GM23248 (cell line): ENCODE data around the gene SLC43A2. TPM values are rescaled to one million over a fixed set of nuclear protein-coding genes. Genes with fewer than 3 reads are reported as not detected.

ENCODE experiments used
- DNase-seq: peaks from one replicate; pipeline ENCODE4 v3.0.0-alpha.2; 2015
- H2AFZ ChIP-seq: fragments of 200-600 bp; sonication (generic); 2 replicates; pipeline ENCODE4 v1.6.1; 2016; ENCODE audit warnings: antibody characterized with exemption
- H3F3A ChIP-seq: fragments of 200-600 bp; sonication (generic); 2 replicates; pipeline ENCODE4 v1.6.1; 2016; ENCODE audit warnings: mild to moderate bottlenecking, antibody characterized with exemption, mixed run types; ENCODE audit not compliant: insufficient read depth
- H3K27ac ChIP-seq: fragments of 200-600 bp; sonication (generic); 2 replicates; pipeline ENCODE4 v1.5.1; 2016; ENCODE audit warnings: mild to moderate bottlenecking
- H3K27me3 ChIP-seq: fragments of 200-600 bp; sonication (generic); replicated peaks from 2 replicates; pipeline ENCODE4 v1.6.1; 2016; ENCODE audit warnings: mild to moderate bottlenecking; ENCODE audit not compliant: insufficient read depth
- H3K36me3 ChIP-seq: fragments of 200-600 bp; sonication (generic); 2 replicates; pipeline ENCODE4 v1.6.1; 2016; ENCODE audit warnings: low read depth, mild to moderate bottlenecking
- H3K4me1 ChIP-seq: fragments of 200-600 bp; sonication (generic); 2 replicates; pipeline ENCODE4 v1.6.1; 2016; ENCODE audit warnings: mild to moderate bottlenecking; ENCODE audit not compliant: insufficient read depth
- H3K4me2 ChIP-seq: fragments of 200-600 bp; sonication (generic); one replicate; pipeline ENCODE4 v1.6.1; 2016; ENCODE audit warnings: mild to moderate bottlenecking; ENCODE audit not compliant: unreplicated experiment
- H3K4me3 ChIP-seq: fragments of 200-600 bp; sonication (generic); 2 replicates; pipeline ENCODE4 v1.5.1; 2016; ENCODE audit warnings: mild to moderate bottlenecking
- H3K79me2 ChIP-seq: fragments of 200-600 bp; sonication (generic); 2 replicates; pipeline ENCODE4 v1.6.1; 2016; ENCODE audit warnings: mild to moderate bottlenecking; ENCODE audit not compliant: insufficient read depth
- H3K9ac ChIP-seq: fragments of 200-600 bp; sonication (generic); 2 replicates; pipeline ENCODE4 v1.6.1; 2016; ENCODE audit warnings: mild to moderate bottlenecking
- H3K9me2 ChIP-seq: fragments of 200-600 bp; sonication (generic); 2 replicates; pipeline ENCODE4 v1.6.1; 2016; ENCODE audit warnings: mixed run types, mild to moderate bottlenecking, moderate library complexity; ENCODE audit not compliant: insufficient read depth
- H3K9me3 ChIP-seq: fragments of 200-600 bp; sonication (generic); one replicate; pipeline ENCODE4 v1.6.1; 2017; ENCODE audit warnings: low read depth
- H4K20me1 ChIP-seq: fragments of 200-600 bp; sonication (generic); 2 replicates; pipeline ENCODE4 v1.6.0; 2016; ENCODE audit not compliant: insufficient read depth
- EZH2 ChIP-seq: fragments of 200-600 bp; sonication (generic); IDR thresholded peaks from 2 replicates; pipeline ENCODE4 v1.6.1; 2018; ENCODE audit warnings: antibody characterized with exemption, mild to moderate bottlenecking; ENCODE audit not compliant: insufficient read depth, poor library complexity, severe bottlenecking
- EZH2phosphoT487 ChIP-seq: fragments of 200-600 bp; sonication (generic); IDR thresholded peaks from 2 replicates; pipeline ENCODE4 v1.6.1; 2018; ENCODE audit warnings: antibody characterized with exemption, moderate library complexity, mild to moderate bottlenecking, low read depth; ENCODE audit not compliant: insufficient read depth
- WGBS, 2 experiments: methylation state at CpG; one replicate each; pipeline ENCODE4 v1.1.6; 2015 to 2017; ENCODE audit warnings: low lambda C conversion rate in 2 of 2, low coverage in 1 of 2; ENCODE audit errors: missing lambda C conversion rate in 2 of 2; 5-methylcytosine and 5-hydroxymethylcytosine counted together
- in situ Hi-C: fragments of 300-500 bp; cut with MboI; formaldehyde crosslinking; loops from 2 replicates; pipeline ENCODE4 v1.15.0; 2020
- polyA plus RNA-seq: library from polyadenylated mRNA; unstranded; fragments of >200 nt; fragmentation: Nextera tagmentation; extraction: Ambion mirVana; gene quantifications from 2 replicates; pipeline ENCODE4 v1.2.1, GENCODE V29; 2016
- total RNA-seq: library from RNA; depleted of rRNA; stranded (reverse); fragments of >200 nt; shearing (Covaris generic); gene quantifications from 2 replicates; pipeline ENCODE4 v1.2.3, GENCODE V29; 2014

Gene SLC43A2
- total and polyA plus RNA-seq, 2 experiments from 2014 or later: 6.0 to 8.6 TPM

GRCh38 chr17:1636732-1637285 lies 8.2 kb upstream of the SLC43A2 start:
- Histone ChIP-seq H3K4me3 (no peak overlapping the region), H3K9me2 (no peaks in the 10 kb centered on the region), H3K9me3 (no peaks in the 10 kb centered on the region), H3K27me3 (no peaks in the 10 kb centered on the region), H3K4me1 (no peaks in the 10 kb centered on the region), H3K36me3 (no peaks in the 10 kb centered on the region), H3K27ac (no peak overlapping the region), H3F3A (no peaks in the 10 kb centered on the region), H2AFZ (no peak overlapping the region), H4K20me1 (no peaks in the 10 kb centered on the region), H3K9ac (no peak overlapping the region), H3K4me2 (no peak overlapping the region), H3K79me2 (no peaks in the 10 kb centered on the region)
- no peak for TF ChIP-seq EZH2
- no peak for TF ChIP-seq EZH2phosphoT487
- in situ Hi-C loops: no loop called here
- no peak for DNase-seq
- WGBS, 2 experiments: 82 to 84% methylated on average over 15 of the region's 15 CpGs

- H3K4me1 ChIP-seq: no peaks in the 10 kb centered on the region
- no peaks in the 10 kb centered on the region for H4K20me1 ChIP-seq
- H2AFZ ChIP-seq: no peak overlapping the region
- no peaks in the 10 kb centered on the region for H3K36me3 ChIP-seq
- no peaks in the 10 kb centered on the region for H3K27me3 ChIP-seq
- no peaks in the 10 kb centered on the region for H3K79me2 ChIP-seq
- H3K9ac ChIP-seq: no peak overlapping the region
- in situ Hi-C loops: no loop called here
- no peaks in the 10 kb centered on the region for H3F3A ChIP-seq
- WGBS, 2 experiments: 74 to 76% methylated on average over 10 of the region's 10 CpGs
- TF ChIP-seq EZH2 (no peak), EZH2phosphoT487 (no peak)
- H3K9me3 ChIP-seq: no peaks in the 10 kb centered on the region
- DNase-seq: no peak
- H3K27ac ChIP-seq: no peak overlapping the region
- no peak overlapping the region for H3K4me2 ChIP-seq
- no peak overlapping the region for H3K4me3 ChIP-seq
- H3K9me2 ChIP-seq: no peaks in the 10 kb centered on the region
Measured at GRCh38 chr17:1635675-1636465, 7.2 kb upstream of the SLC43A2 start.

DNA sequence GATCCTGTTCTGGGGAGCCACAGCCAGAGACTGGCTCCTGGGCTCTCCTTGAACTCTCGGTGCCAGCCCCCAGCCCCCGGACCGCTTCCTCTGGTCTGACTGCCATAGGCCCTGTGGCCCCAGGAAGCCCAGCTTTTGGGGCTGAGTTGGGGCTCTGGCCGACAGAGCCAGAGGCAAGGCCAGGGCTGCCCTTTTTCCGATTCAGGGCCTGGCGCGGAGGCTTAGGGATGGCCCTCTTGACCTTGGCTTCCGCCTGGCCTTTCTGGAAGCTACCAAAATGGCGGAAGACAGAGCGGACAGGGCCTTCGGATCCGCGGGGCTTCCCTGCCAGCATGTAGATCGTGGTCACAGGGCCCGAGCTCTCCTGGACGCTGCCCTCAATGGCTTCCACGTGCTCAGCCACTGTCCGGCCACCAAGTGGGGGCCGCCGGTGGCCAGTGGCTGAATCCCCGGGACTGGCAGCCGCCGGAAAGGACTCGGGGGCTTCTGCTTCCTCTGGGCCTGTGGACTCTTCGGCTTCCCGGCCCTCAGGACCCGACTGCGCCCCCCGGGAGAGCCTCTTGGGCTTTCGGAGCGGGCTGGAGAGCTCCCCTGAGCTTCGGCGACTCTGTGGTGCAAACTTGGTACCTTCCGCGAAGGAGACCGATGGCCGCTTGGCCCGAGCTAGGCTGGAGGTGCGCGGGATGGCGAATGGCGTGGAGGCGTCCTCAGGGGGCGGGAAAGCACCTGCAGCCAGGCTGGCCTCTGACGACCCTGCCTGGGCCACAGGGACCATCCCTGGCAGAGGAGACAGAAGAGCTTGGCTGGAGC lies 6.4 kb upstream of the SLC43A2 start:
- Histone ChIP-seq H3K9me3 (no peaks in the 10 kb centered on the region), H3K9ac (no peak overlapping the region), H3K36me3 (no peaks in the 10 kb centered on the region), H3F3A (no peaks in the 10 kb centered on the region), H3K27me3 (no peaks in the 10 kb centered on the region), H3K4me2 (no peak overlapping the region), H3K79me2 (no peaks in the 10 kb centered on the region), H4K20me1 (no peaks in the 10 kb centered on the region), H3K27ac (no peak overlapping the region), H3K9me2 (no peaks in the 10 kb centered on the region), H3K4me3 (no peak overlapping the region), H3K4me1 (no peaks in the 10 kb centered on the region), H2AFZ (no peak overlapping the region)
- TF ChIP-seq EZH2phosphoT487: no peak
- no peak for TF ChIP-seq EZH2
- no peak for DNase-seq
- WGBS, 2 experiments: 92% methylated on average over 44 to 45 of the region's 45 CpGs
- in situ Hi-C loops: no loop called here

DNA sequence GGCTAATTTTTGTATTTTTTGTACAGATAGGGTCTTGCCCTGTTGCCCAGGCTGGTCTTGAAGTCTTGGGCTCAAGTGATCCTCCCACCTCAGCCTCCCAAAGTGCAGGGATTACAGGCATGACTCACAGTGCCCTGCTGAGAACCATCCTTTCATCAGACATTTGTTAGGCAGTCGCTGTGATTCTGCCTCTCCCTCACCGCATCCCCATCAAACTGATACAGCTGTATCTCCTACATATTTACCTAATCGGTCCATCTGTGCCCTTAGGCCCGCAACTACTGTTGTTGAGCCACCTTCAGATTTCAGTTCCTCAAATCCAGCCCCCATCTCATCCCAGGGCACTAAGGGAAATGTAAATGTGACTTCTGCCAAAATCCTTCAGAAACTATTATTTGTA lies 2.0 kb upstream of the SLC43A2 start:
- no peak overlapping the region for H3K27ac ChIP-seq
- no peak overlapping the region for H3K9ac ChIP-seq
- no peaks in the 10 kb centered on the region for H3K4me1 ChIP-seq
- no peak for TF ChIP-seq EZH2
- no peak for TF ChIP-seq EZH2phosphoT487
- no peaks in the 10 kb centered on the region for H4K20me1 ChIP-seq
- H3F3A ChIP-seq: no peaks in the 10 kb centered on the region
- H3K4me3 ChIP-seq: no peak overlapping the region
- no peaks in the 10 kb centered on the region for H3K9me2 ChIP-seq
- no peaks in the 10 kb centered on the region for H3K79me2 ChIP-seq
- no peak overlapping the region for H3K4me2 ChIP-seq
- 81 to 90% methylated on average over 4 of the region's 4 CpGs for WGBS, 2 experiments
- no peaks in the 10 kb centered on the region for H3K27me3 ChIP-seq
- H3K9me3 ChIP-seq: no peaks in the 10 kb centered on the region
- H3K36me3 ChIP-seq: no peaks in the 10 kb centered on the region
- peak; percentile 32 for DNase-seq
- in situ Hi-C loops: no loop called here
- no peak overlapping the region for H2AFZ ChIP-seq
